Measurements from ENCODE around the gene RMDN3. TPM values are rescaled to one million over a fixed set of nuclear protein-coding genes. Genes with fewer than 3 reads are reported as not detected.

The RMDN3 gene
- total and polyA plus RNA-seq, 2 donors from 2014 or later, result 34.9 to 38.2 TPM

DNA sequence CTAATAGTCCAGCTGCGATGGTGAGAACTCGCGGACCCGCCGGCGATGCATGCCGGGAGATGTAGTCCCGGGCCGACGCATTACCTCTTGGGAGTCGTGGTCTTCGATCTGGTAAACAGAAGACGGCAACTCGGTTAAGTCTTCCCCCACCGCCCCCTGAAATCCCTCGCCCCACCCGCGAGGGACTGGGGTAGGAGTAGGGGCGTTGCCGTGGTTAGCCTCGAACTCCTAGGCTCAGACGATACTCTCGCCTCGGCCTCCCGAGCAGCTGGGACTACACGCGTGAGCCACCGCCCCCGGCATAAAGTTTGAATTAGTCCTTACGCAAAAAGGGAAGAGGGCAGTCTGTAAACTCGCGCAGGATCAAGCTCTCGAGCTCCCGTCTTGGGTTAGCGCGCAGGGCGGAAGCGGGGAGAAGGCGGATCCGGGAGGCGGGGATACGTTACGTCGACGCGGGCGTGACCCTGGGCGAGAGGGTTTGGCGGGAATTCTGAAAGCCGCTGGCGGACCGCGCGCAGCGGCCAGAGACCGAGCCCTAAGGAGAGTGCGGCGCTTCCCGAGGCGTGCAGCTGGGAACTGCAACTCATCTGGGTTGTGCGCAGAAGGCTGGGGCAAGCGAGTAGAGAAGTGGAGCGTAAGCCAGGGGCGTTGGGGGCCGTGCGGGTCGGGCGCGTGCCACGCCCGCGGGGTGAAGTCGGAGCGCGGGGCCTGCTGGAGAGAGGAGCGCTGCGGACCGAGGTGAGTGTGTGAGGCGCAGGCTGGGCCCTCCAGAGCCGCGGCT lies 60.2 kb downstream of the RMDN3 start, which contains the start of gene RAD51:
TSS of gene RAD51 (plus strand) at position 487 of the 781 bp plus-strand sequence. CDS start 3,585 bp downstream, outside the sequence.
- Histone ChIP-seq H3K27ac (ENCODE audit: low read depth in 2 of 2, low read length in 2 of 2) (peak within 1 kb of the TSS; percentile 99), H3K36me3 (ENCODE audit: control insufficient read depth in 2 of 3, insufficient read depth in 3 of 3, low read length in 3 of 3) (no peaks in the 10 kb centered on the region), H3K9ac (ENCODE audit: low read length in 3 of 3) (peak within 1 kb of the TSS; percentile 95 to 98 (median 96)), H3K4me1 (ENCODE audit: control insufficient read depth in 2 of 3, insufficient read depth in 2 of 3, low read depth in 1 of 3, low read length in 3 of 3) (peaks cover 2 to 16% (median 6%) of the 10 kb centered on the region in 3 donors), H3K9me3 (ENCODE audit: control insufficient read depth in 2 of 3, insufficient read depth in 1 of 3, low read length in 3 of 3) (no peaks in the 10 kb centered on the region), H3K27me3 (ENCODE audit: control insufficient read depth, insufficient read depth, low read length) (no peaks in the 10 kb centered on the region), H3K4me3 (ENCODE audit: low read length in 3 of 3) (peak within 1 kb of the TSS; percentile 88 to 99 (median 97))
- DNase-seq, result peak; percentile 94 to 98 (median 97)
- no peak for FAIRE-seq
- TF ChIP-seq, protein P1, sequence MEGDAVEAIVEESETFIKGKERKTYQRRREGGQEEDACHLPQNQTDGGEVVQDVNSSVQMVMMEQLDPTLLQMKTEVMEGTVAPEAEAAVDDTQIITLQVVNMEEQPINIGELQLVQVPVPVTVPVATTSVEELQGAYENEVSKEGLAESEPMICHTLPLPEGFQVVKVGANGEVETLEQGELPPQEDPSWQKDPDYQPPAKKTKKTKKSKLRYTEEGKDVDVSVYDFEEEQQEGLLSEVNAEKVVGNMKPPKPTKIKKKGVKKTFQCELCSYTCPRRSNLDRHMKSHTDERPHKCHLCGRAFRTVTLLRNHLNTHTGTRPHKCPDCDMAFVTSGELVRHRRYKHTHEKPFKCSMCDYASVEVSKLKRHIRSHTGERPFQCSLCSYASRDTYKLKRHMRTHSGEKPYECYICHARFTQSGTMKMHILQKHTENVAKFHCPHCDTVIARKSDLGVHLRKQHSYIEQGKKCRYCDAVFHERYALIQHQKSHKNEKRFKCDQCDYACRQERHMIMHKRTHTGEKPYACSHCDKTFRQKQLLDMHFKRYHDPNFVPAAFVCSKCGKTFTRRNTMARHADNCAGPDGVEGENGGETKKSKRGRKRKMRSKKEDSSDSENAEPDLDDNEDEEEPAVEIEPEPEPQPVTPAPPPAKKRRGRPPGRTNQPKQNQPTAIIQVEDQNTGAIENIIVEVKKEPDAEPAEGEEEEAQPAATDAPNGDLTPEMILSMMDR (IDR thresholded peaks at IDR 0.05; ENCODE audit: borderline replicate concordance, extremely low read depth, insufficient read depth), result no peak
- intact Hi-C loops (cut with DNase I), result no loop called here

DNA sequence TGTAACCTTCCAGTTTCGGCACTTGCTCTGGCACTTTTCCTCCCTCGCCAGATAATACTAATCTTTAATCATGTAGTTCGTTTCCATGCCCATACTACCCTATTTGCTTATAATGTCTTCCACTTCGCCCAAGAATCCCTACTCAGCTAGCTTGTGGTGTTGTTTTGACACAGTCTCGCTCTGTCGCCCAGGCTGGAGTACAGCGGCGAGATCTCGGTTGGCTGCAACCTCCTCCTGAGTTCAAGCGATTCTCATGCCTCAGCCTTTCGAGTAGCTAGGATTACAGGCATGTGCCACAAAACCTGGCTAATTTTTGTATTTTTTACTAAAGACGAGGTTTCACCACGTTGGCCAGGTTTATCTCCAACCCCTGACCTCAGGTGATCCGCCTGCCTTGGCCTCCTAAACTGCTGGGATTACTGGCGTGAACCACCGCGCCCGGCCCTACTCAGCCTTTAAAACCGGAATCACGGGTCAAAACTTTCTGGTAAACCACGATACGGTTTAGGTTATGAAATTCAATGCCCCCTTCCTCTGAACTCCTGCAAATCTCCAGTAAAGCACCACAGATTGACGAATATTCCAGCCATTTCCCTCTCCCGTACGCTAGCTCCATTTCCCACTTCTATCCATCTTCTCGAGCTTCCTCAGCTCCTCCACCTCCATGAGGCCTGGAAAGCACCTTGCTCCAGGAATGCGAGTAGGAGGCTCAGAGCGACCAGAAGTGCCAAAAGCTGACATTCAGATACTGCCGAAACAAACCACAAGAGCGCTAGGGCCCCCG lies 61.0 kb downstream of the RMDN3 start:
- Histone ChIP-seq H3K4me3 (ENCODE audit: low read length in 3 of 3) (peak overlapping the region; percentile 88 to 99 (median 97)), H3K4me1 (ENCODE audit: control insufficient read depth in 2 of 3, insufficient read depth in 2 of 3, low read depth in 1 of 3, low read length in 3 of 3) (peaks cover 2 to 16% (median 6%) of the 10 kb centered on the region in 3 donors), H3K36me3 (ENCODE audit: control insufficient read depth in 2 of 3, insufficient read depth in 3 of 3, low read length in 3 of 3) (no peaks in the 10 kb centered on the region), H3K27ac (ENCODE audit: low read depth in 2 of 2, low read length in 2 of 2) (peak overlapping the region; percentile 99), H3K9ac (ENCODE audit: low read length in 3 of 3) (peak overlapping the region; percentile 95 to 98 (median 96)), H3K9me3 (ENCODE audit: control insufficient read depth in 2 of 3, insufficient read depth in 1 of 3, low read length in 3 of 3) (no peaks in the 10 kb centered on the region), H3K27me3 (ENCODE audit: control insufficient read depth, insufficient read depth, low read length) (no peaks in the 10 kb centered on the region)
- peak in 3 of 5 donors; percentile 23 to 48 (median 38) for DNase-seq
- TF ChIP-seq, protein P1 (IDR thresholded peaks at IDR 0.05; ENCODE audit: borderline replicate concordance, extremely low read depth, insufficient read depth), result peak; percentile 9
- intact Hi-C loops (cut with DNase I), result no loop called here
- FAIRE-seq, result no peak

DNA sequence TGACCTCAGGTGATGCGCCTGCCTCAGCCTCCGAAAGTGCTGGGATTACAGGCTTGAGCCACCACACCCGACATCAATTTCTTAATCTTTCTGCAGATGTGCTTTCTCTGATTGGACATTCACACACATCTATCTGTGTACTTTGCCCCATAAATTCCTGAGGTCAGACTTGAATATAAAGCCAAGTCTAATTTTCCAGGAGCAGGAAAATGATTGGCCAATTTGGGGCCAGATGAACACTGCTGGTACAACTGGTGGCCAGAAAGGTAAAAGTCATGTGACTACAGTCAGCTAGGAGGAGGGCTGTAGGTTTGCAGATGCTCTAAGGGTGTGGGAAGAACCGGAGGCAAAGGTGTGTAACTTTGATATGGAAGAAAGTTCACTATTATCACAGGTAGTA lies 63.3 kb downstream of the RMDN3 start:
- Histone ChIP-seq H3K9ac (ENCODE audit: low read length in 3 of 3) (no peak overlapping the region), H3K36me3 (ENCODE audit: control insufficient read depth in 2 of 3, insufficient read depth in 3 of 3, low read length in 3 of 3) (no peaks in the 10 kb centered on the region), H3K9me3 (ENCODE audit: control insufficient read depth in 2 of 3, insufficient read depth in 1 of 3, low read length in 3 of 3) (no peaks in the 10 kb centered on the region), H3K4me1 (ENCODE audit: control insufficient read depth in 2 of 3, insufficient read depth in 2 of 3, low read depth in 1 of 3, low read length in 3 of 3) (peaks cover 2 to 16% (median 6%) of the 10 kb centered on the region in 3 donors), H3K4me3 (ENCODE audit: low read length in 3 of 3) (no peak overlapping the region), H3K27ac (ENCODE audit: low read depth in 2 of 2, low read length in 2 of 2) (no peak overlapping the region), H3K27me3 (ENCODE audit: control insufficient read depth, insufficient read depth, low read length) (no peaks in the 10 kb centered on the region)
- TF ChIP-seq, protein P1 (IDR thresholded peaks at IDR 0.05; ENCODE audit: borderline replicate concordance, extremely low read depth, insufficient read depth), result no peak
- intact Hi-C loops (cut with DNase I), result no loop called here
- DNase-seq (no peak), FAIRE-seq (no peak)

All from kidney (tissue), 14 donors.